Activated CD8-positive, alpha-beta memory T cell treated with anti-CD3 and anti-CD28 coated beads for 36 hours (primary cell): ENCODE measurements around the gene LSP1. TPM values are rescaled to one million over a fixed set of nuclear protein-coding genes. Genes with fewer than 3 reads are reported as not detected.
"Not testable (repeated sequence)": the region's sequence is repeated elsewhere in the genome, so short reads cannot be mapped to it uniquely, and the experiment has no call there.

Source experiments
- CTCF ChIA-PET: fragments of 350-600 bp; sonication (Branson Sonifier 250); formaldehyde crosslinking; loops from one replicate; lab custom pipeline; 2021; ENCODE audit warnings: antibody characterized with exemption; lab: Charles Lee
- POLR2A ChIA-PET: fragments of 350-600 bp; sonication (Branson Sonifier 250); formaldehyde crosslinking; loops from one replicate; lab custom pipeline; 2021; ENCODE audit warnings: antibody characterized with exemption; lab: Charles Lee
- total RNA-seq, 2 experiments: library from RNA; stranded (reverse); gene quantifications; one replicate each; pipeline ENCODE4 v1.2.3, GENCODE V29; 2021

Gene LSP1
- total RNA-seq, 2 experiments from 2014 or later: 254 TPM

- CTCF ChIA-PET: interaction anchor here (1.2 to 1.5 kb wide), 2 partner anchors 16 kb away, joined by 3 to 5 read pairs; no protein-coding TSS in a partner anchor
- POLR2A ChIA-PET: interaction anchor here (1.1 kb wide), 1 partner anchor 13 kb away, joined by 3 read pairs; no protein-coding TSS in a partner anchor
These were observed 13.3 kb downstream of the LSP1 start for GRCh38 chr11:1866226-1866625.

DNA sequence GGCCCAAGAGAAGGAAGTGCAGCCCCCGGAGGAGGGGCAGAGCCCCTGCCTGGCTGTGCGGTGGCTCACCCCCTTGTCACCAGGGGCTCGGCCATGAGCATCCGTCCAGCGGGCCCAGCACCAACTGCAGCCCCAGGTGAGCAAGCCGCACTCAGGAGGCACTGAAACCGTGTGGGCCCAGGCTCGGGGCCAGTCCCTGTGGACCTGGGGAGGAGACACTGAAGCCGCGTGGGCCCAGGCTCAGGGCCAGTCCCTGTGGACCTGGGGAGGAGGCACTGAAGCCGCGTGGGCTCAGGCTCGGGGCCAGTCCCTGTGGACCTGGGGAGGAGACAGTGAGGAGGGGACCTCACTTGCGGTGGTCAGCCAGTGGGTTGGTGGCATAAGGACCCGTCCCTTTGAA, 13.9 kb downstream of the LSP1 start:
- ChIA-PET POLR2A (interaction anchor here (1.1 kb wide), 1 partner anchor 13 kb away, joined by 3 read pairs; no protein-coding TSS in a partner anchor), CTCF (interaction anchor here (1.2 to 1.4 kb wide), 2 partner anchors 13 to 15 kb away, joined by 3 to 4 read pairs; no protein-coding TSS in a partner anchor)

DNA sequence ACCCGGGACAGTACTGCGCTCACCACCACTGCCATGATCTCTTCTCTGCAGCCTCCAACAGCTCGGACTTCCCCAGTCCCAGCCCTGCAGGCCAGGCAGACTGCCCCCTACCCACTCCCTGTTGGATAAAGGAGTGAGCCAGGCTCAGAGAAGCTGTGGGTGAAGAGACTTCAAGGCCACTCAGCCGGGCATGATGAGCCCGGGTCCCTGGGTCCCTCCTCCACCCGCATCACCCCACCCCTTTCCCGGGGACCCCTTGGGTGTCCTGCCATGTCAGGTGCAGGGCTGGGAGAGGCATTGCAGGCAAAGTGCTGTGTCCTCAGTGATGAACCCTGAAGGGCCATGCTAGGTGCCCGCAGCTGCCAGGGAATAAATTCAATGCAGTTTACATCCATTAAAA, 14.5 kb downstream of the LSP1 start:
- ChIA-PET CTCF (interaction anchor here (0.6 to 1.4 kb wide), 3 partner anchors 14 to 17 kb away, joined by 3 to 4 read pairs (median 3); no protein-coding TSS in a partner anchor), POLR2A (no interaction called here)

GRCh38 chr11:1868056-1868635, 15.3 kb downstream of the LSP1 start:
- ChIA-PET CTCF (interaction anchor here (0.6 to 3.5 kb wide), 4 partner anchors 9 to 18 kb away, joined by 3 to 14 read pairs (median 4); no protein-coding TSS in a partner anchor), POLR2A (no interaction called here)

- CTCF ChIA-PET: interaction anchor here (1.5 to 3.5 kb wide), 2 partner anchors 9 to 14 kb away, joined by 5 to 14 read pairs; no protein-coding TSS in a partner anchor
- POLR2A ChIA-PET: no interaction called here
These were observed 15.9 kb downstream of the LSP1 start for GRCh38 chr11:1868636-1869291.

- POLR2A ChIA-PET: no interaction called here
- CTCF ChIA-PET: interaction anchor here (1.4 to 3.5 kb wide), 5 partner anchors 10 to 176 kb away, joined by 3 to 14 read pairs (median 8); no protein-coding TSS in a partner anchor
These were observed 16.8 kb downstream of the LSP1 start for GRCh38 chr11:1869427-1870325.

DNA sequence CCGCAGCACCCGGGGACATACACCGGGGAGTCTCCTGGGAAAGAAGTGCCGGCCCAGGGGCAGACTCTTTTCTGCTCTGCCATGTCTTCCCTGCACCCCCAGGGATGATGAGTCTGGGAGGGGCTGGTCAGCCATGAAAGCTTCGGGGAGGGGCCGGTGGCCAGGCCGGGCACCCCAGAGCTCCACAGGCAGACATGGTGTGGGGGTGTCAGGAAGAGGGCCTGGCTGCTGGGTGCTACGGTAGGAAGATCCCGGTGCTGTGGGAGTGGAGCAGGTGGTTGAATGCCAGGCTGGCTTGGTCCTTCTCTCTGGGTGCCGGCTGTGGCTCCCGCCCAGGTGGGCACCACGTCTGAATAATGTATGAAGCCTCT, 17.4 kb downstream of the LSP1 start:
- ChIA-PET POLR2A (interaction anchor here (1.0 to 1.1 kb wide), 2 partner anchors 12 to 19 kb away, joined by 3 read pairs; no protein-coding TSS in a partner anchor), CTCF (interaction anchor here (1.4 to 3.5 kb wide), 4 partner anchors 11 to 176 kb away, joined by 3 to 14 read pairs (median 8); no protein-coding TSS in a partner anchor)

DNA sequence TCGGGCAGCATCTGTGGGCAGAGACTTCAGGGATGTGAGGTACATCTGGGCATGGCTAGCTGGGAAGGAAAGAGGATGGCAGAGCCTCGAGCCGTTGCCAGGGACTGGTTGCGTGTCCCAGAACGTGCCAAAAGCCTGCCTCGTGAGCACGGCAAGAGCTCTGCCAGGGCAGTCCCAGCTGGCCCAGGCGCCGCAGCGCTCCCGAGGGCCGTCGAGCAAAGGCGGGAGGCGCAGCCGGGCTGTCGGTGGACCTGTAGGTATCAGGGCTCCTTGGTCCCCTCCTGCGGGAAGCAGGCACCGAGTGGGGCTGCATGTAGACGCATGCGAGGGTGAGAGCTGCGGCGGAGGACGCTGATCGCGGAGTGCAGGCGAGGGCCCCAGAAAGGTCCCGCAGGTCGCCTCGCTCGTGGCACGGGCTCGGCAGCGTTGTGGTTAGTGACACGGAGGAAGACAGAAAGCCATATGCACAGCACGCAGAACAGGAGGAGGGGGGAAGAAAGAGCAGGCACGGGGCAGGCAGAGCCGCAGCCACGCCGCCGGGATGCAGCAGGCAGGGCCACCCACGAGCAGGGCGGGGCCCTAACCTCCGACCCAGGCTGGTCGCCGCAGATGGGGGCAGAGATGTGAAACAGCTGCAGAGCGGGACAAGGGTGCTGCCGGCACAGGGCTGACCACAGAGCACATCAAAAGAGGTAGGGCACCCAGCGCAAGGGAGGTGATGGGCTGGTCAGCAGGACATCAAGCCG, 18.0 kb downstream of the LSP1 start:
- POLR2A ChIA-PET: interaction anchor here (1.0 to 1.1 kb wide), 2 partner anchors 11 to 18 kb away, joined by 3 read pairs; no protein-coding TSS in a partner anchor
- CTCF ChIA-PET: interaction anchor here (1.4 to 3.5 kb wide), 4 partner anchors 10 to 177 kb away, joined by 3 to 14 read pairs (median 8); no protein-coding TSS in a partner anchor

DNA sequence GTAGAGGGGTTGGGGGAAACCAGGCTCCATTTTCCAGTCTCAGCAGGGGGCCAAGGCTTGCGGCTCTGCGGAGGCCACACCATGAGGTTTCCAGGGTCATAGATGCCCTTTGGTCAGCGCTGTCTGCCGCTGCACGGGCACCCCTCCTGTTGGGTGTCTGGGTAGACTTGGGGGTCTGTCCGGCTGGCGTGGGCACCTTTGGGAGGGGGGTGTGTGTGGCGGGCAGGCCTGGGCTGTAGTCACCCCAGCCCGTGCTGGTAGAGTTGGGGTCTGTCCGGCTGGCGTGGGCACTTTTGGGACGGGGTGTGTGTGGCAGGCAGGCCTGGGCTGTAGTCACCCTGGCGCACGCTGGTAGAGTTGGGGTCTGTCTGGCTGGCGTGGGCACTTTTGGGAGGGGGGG, 18.6 kb downstream of the LSP1 start:
- ChIA-PET POLR2A (interaction anchor here (1.1 kb wide), 1 partner anchor 10 kb away, joined by 3 read pairs; no protein-coding TSS in a partner anchor), CTCF (interaction anchor here (1.7 to 3.5 kb wide), 2 partner anchors 11 to 178 kb away, joined by 8 to 14 read pairs; no protein-coding TSS in a partner anchor)

DNA sequence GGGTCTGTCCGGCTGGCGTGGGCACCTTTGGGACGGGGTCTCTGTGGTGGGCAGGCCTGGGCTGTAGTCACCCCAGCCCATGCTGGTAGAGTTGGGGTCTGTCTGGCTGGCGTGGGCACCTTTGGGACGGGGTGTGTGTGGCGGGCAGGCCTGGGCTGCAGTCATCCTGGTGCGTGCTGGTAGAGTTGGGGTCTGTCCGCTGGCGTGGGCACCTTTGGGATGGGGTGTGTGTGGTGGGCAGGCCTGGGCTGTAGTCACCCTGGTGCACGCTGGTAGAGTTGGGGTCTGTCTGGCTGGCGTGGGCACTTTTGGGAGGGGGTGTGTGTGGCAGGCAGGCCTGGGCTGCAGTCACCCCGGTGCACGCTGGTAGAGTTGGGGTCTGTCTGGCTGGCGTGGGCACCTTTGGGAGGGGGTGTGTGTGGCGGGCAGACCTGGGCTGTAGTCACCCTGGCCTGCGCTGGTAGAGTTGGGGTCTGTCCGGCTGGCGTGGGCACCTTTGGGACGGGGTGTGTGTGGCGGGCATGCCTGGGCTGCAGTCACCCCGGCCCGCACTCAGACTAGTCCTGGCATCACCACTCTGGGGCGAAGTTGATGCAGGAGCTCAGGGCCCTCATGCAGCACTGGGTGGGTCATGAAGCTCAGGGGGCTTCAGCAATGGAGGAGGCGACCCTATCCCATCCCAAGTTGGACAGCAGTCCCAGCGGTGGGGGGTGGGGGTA, 19.5 kb downstream of the LSP1 start:
- ChIA-PET CTCF (interaction anchor here (1.4 kb wide), 1 partner anchor 10 kb away, joined by 5 read pairs; no protein-coding TSS in a partner anchor), POLR2A (no interaction called here)

GRCh38 chr11:1873048-1873812, 20.3 kb downstream of the LSP1 start:
- CTCF ChIA-PET: interaction anchor here (1.4 kb wide), 1 partner anchor 9 kb away, joined by 5 read pairs; no protein-coding TSS in a partner anchor
- POLR2A ChIA-PET: no interaction called here

- CTCF ChIA-PET, POLR2A ChIA-PET: not testable (repeated sequence)
These were observed 20.9 kb downstream of the LSP1 start for GRCh38 chr11:1873813-1874150.

DNA sequence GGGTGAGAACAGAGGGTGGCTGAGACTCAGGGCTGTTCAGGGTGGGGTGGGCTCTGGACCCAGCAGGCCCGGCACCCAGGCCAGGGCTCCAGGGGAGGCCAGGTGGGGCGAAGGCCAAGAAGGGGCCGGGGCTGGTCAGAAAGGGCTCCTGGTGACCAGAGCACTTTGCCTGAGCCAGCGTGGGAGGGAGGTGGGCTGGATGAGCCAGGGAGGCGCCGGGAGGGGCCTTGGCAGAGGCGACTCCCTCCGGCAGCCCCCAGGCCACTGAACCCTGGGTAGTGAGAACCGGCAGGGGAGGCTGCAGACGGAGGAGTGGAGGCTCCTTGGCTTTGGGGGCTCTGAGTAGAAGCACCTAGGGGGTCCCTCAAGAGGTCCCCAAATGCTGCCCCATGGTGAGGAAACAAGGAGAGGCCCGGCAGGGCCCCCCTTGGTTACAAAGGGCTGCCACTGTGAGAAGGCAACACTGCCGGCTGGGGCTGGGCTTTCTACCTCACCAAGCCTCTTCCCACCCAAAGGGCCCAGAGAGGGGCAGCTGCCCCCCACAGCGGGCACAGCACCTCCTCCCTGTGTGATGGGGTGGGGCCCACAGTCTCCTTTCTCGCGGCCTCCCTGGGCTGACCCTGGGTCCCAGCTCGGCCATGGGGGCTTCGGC, 21.7 kb downstream of the LSP1 start:
- POLR2A ChIA-PET: not testable (repeated sequence)
- CTCF ChIA-PET: interaction anchor here (0.6 kb wide), 1 partner anchor 104 kb away, joined by 3 read pairs; no protein-coding TSS in a partner anchor

- ChIA-PET POLR2A (no interaction called here), CTCF (interaction anchor here (0.6 to 1.7 kb wide), 2 partner anchors 25 to 104 kb away, joined by 3 to 4 read pairs; no protein-coding TSS in a partner anchor)
These were observed 22.4 kb downstream of the LSP1 start for GRCh38 chr11:1875093-1875850.

DNA sequence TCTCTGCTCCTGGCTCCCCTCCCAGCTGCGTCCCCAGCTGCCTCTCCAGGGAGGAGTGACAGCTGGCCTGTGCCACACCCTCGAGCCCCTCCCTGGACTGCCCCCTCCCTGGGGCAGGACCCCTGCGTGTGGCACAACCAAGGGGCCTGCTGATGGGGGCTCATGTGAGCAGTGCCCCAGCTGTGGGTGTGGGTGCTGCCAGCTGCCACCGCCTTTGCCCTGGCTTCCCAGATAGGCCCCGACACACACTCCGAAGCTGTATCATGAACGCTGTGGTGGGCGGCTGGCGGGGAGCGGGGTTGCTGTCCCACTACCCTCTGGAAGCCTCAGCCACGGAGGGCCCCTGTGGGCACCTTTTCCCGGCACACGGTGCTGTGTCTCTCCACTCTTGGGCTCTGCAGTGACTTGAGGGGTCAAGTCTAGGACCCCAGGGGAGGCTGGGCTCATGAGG, 23.0 kb downstream of the LSP1 start:
- POLR2A ChIA-PET: not testable (repeated sequence)
- CTCF ChIA-PET: interaction anchor here (1.0 to 1.7 kb wide), 5 partner anchors 13 to 275 kb away, joined by 3 to 9 read pairs (median 4); no protein-coding TSS in a partner anchor
